Measurements from ENCODE around the gene MORC3. TPM values are rescaled to one million over a fixed set of nuclear protein-coding genes. Genes with fewer than 3 reads are reported as not detected.
"Not testable (repeated sequence)": the region's sequence is repeated elsewhere in the genome, so short reads cannot be mapped to it uniquely, and the experiment has no call there.

The MORC3 gene
- total RNA-seq, 3 donors from 2014 or later (not counting 1 experiment from before 2014, with no cell fraction given) = 59.7 to 74.1 (median 64.8) TPM

- Mint-ChIP-seq H3K36me3 (no peaks in the 10 kb centered on the region), H3K27me3 (ENCODE audit: low read depth in 2 of 2) (no peaks in the 10 kb centered on the region), H3K9me3 (no peaks in the 10 kb centered on the region), H3K4me3 (no peak overlapping the region), H3K4me1 (no peaks in the 10 kb centered on the region), H3K27ac (no peak overlapping the region)
- H3K27ac ChIP-seq (ENCODE audit: low read length) = no peak overlapping the region
- intact Hi-C loops (cut with micrococcal nuclease) = no loop called here
- H3K27me3 ChIP-seq (ENCODE audit: control insufficient read depth, insufficient read depth, low read length) = no peaks in the 10 kb centered on the region
- H3K4me3 ChIP-seq (ENCODE audit: low read length) = no peak overlapping the region
- H3K9me3 ChIP-seq (ENCODE audit: control insufficient read depth, insufficient read depth, low read length) = peaks cover 4% of the 10 kb centered on the region
- no peaks in the 10 kb centered on the region for H3K36me3 ChIP-seq (ENCODE audit: control insufficient read depth, insufficient read depth, low read length)
- ATAC-seq (no peak), DNase-seq (peak in 1 of 2 donors; percentile 71)
- WGBS (ENCODE audit: insufficient coverage) = 47% methylated on average over 2 of the region's 7 CpGs
- H3K4me1 ChIP-seq (ENCODE audit: control insufficient read depth, insufficient read depth, low read length) = peaks cover 3% of the 10 kb centered on the region
- no peak for TF ChIP-seq CTCF (IDR thresholded peaks at IDR 0.05)
These were observed 10.0 kb upstream of the MORC3 start for GRCh38 chr21:36310016-36310415.

GRCh38 chr21:36313446-36313845 lies 6.6 kb upstream of the MORC3 start:
- H3K9me3 ChIP-seq (ENCODE audit: control insufficient read depth, insufficient read depth, low read length); DNase-seq; H3K27ac ChIP-seq (ENCODE audit: low read length); H3K4me1 ChIP-seq (ENCODE audit: control insufficient read depth, insufficient read depth, low read length); intact Hi-C loops (cut with micrococcal nuclease); H3K4me3 ChIP-seq (ENCODE audit: low read length); H3K27me3 Mint-ChIP-seq (ENCODE audit: low read depth in 2 of 2); H3K4me3 Mint-ChIP-seq; H3K27me3 ChIP-seq (ENCODE audit: control insufficient read depth, insufficient read depth, low read length); H3K27ac Mint-ChIP-seq; H3K4me1 Mint-ChIP-seq; H3K36me3 Mint-ChIP-seq; H3K36me3 ChIP-seq (ENCODE audit: control insufficient read depth, insufficient read depth, low read length); H3K9me3 Mint-ChIP-seq; ATAC-seq: not testable (repeated sequence)
- WGBS (ENCODE audit: insufficient coverage) = 89% methylated on average over 1 of the region's 2 CpGs

GRCh38 chr21:36316045-36316444 lies 4.0 kb upstream of the MORC3 start:
- WGBS (ENCODE audit: insufficient coverage) = 86% methylated on average over 1 of the region's 3 CpGs
- H3K4me1 Mint-ChIP-seq = peaks cover 8 to 11% of the 10 kb centered on the region in 2 donors
- H3K4me1 ChIP-seq (ENCODE audit: control insufficient read depth, insufficient read depth, low read length); H3K27ac ChIP-seq (ENCODE audit: low read length); H3K27me3 ChIP-seq (ENCODE audit: control insufficient read depth, insufficient read depth, low read length); intact Hi-C loops (cut with micrococcal nuclease); H3K9me3 ChIP-seq (ENCODE audit: control insufficient read depth, insufficient read depth, low read length); H3K9me3 Mint-ChIP-seq; H3K36me3 ChIP-seq (ENCODE audit: control insufficient read depth, insufficient read depth, low read length); DNase-seq; H3K4me3 Mint-ChIP-seq; ATAC-seq; H3K36me3 Mint-ChIP-seq; H3K4me3 ChIP-seq (ENCODE audit: low read length); H3K27me3 Mint-ChIP-seq (ENCODE audit: low read depth in 2 of 2); H3K27ac Mint-ChIP-seq: not testable (repeated sequence)

GRCh38 chr21:36316872-36317484 lies 3.0 kb upstream of the MORC3 start:
- intact Hi-C loops (cut with micrococcal nuclease) = no loop called here
- 92% methylated on average over 13 of the region's 14 CpGs for WGBS (ENCODE audit: insufficient coverage)
- H3K4me3 Mint-ChIP-seq = no peak overlapping the region
- Histone ChIP-seq H3K9me3 (ENCODE audit: control insufficient read depth, insufficient read depth, low read length) (no peaks in the 10 kb centered on the region), H3K4me1 (ENCODE audit: control insufficient read depth, insufficient read depth, low read length) (peaks cover 15% of the 10 kb centered on the region), H3K27me3 (ENCODE audit: control insufficient read depth, insufficient read depth, low read length) (no peaks in the 10 kb centered on the region), H3K27ac (ENCODE audit: low read length) (no peak overlapping the region), H3K36me3 (ENCODE audit: control insufficient read depth, insufficient read depth, low read length) (no peaks in the 10 kb centered on the region), H3K4me3 (ENCODE audit: low read length) (no peak overlapping the region)
- H3K27me3 Mint-ChIP-seq (ENCODE audit: low read depth in 2 of 2) = no peaks in the 10 kb centered on the region
- no peak overlapping the region for H3K27ac Mint-ChIP-seq
- ATAC-seq (no peak), DNase-seq (no peak)
- no peak for TF ChIP-seq CTCF (IDR thresholded peaks at IDR 0.05)
- H3K4me1 Mint-ChIP-seq = peaks cover 18 to 19% of the 10 kb centered on the region in 2 donors
- H3K9me3 Mint-ChIP-seq = no peaks in the 10 kb centered on the region
- no peaks in the 10 kb centered on the region for H3K36me3 Mint-ChIP-seq

GRCh38 chr21:36319406-36319766 lies 611 bp upstream of the MORC3 start:
- intact Hi-C loops (cut with micrococcal nuclease); H3K27me3 Mint-ChIP-seq (ENCODE audit: low read depth in 2 of 2): not testable (repeated sequence)
- peaks cover 35 to 39% of the 10 kb centered on the region in 2 donors for H3K4me1 Mint-ChIP-seq

More at GRCh38 chr21:36319406-36319766, 611 bp upstream of the MORC3 start:
- not testable (repeated sequence) for DNase-seq; H3K9me3 ChIP-seq (ENCODE audit: control insufficient read depth, insufficient read depth, low read length); H3K36me3 Mint-ChIP-seq; H3K36me3 ChIP-seq (ENCODE audit: control insufficient read depth, insufficient read depth, low read length); H3K27me3 ChIP-seq (ENCODE audit: control insufficient read depth, insufficient read depth, low read length); ATAC-seq; H3K9me3 Mint-ChIP-seq
- peak overlapping the region; percentile 89 for H3K27ac ChIP-seq (ENCODE audit: low read length)
- peak overlapping the region; percentile 56 for H3K4me3 ChIP-seq (ENCODE audit: low read length)
- Mint-ChIP-seq H3K27ac (peak overlapping the region; percentile 87 to 98), H3K4me3 (peak overlapping the region; percentile 96)
- WGBS (ENCODE audit: insufficient coverage) = 63% methylated on average over 16 of the region's 17 CpGs
- H3K4me1 ChIP-seq (ENCODE audit: control insufficient read depth, insufficient read depth, low read length) = peaks cover 21% of the 10 kb centered on the region

All from natural killer cell (primary cell).